ENCODE measurements around the gene NUCKS1. TPM values are rescaled to one million over a fixed set of nuclear protein-coding genes. Genes with fewer than 3 reads are reported as not detected.

NUCKS1 gene
- total RNA-seq, 2 experiments from 2014 or later: 145 to 177 TPM

DNA sequence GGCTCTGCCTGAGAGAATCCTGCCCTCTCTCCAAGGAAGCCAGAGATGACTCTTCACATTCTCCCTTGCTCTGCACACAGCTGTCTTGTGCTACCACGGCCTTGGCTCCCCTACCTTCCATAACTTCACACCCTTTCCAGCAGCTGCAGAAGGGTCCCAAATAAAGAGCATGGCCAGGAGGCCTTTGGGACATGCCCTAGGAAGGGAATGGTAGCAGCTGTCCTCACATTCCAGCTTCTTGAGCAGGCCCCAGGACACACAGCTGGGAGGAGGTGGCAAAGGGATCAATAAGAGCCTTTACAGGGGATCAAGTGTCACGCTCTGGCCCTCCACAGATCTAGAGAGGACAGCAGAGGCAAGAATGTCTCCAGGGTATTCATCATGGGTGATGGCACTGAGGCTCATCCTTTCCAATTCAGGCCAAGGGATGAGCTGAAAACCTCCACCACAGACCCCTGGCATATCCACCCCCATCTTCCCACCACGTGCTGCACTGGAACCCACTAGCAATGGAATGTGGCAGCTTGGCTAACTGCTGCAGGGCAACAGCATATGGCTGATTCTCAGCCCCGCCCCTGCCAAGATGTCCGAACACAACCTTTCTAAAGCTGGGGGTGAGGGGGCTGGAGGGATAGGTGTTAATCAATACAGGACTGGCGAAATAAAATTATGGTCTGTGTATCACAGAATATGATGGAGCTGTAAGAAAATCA lies 43.1 kb upstream of the NUCKS1 start:
- DNase-seq (no peak), ATAC-seq (no peak)
- no peak overlapping the region for H3K27ac Mint-ChIP-seq
- intact Hi-C loops (cut with micrococcal nuclease): loop anchor here (5.0 kb wide), 1 partner anchor 114 kb away; no protein-coding TSS in a partner anchor
- no peaks in the 10 kb centered on the region for H3K9me3 Mint-ChIP-seq
- CTCF ChIA-PET: interaction anchor here (0.9 to 6.9 kb wide), 12 partner anchors 12 to 325 kb away, joined by 3 to 145 read pairs (median 6); partner anchors contain the start of gene AVPR1B
- TF ChIP-seq, protein P1, sequence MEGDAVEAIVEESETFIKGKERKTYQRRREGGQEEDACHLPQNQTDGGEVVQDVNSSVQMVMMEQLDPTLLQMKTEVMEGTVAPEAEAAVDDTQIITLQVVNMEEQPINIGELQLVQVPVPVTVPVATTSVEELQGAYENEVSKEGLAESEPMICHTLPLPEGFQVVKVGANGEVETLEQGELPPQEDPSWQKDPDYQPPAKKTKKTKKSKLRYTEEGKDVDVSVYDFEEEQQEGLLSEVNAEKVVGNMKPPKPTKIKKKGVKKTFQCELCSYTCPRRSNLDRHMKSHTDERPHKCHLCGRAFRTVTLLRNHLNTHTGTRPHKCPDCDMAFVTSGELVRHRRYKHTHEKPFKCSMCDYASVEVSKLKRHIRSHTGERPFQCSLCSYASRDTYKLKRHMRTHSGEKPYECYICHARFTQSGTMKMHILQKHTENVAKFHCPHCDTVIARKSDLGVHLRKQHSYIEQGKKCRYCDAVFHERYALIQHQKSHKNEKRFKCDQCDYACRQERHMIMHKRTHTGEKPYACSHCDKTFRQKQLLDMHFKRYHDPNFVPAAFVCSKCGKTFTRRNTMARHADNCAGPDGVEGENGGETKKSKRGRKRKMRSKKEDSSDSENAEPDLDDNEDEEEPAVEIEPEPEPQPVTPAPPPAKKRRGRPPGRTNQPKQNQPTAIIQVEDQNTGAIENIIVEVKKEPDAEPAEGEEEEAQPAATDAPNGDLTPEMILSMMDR (IDR thresholded peaks at IDR 0.05): no peak
- no peaks in the 10 kb centered on the region for H3K4me1 Mint-ChIP-seq (ENCODE audit: low read depth)
- POLR2A ChIA-PET: interaction anchor here (1.2 to 2.7 kb wide), 2 partner anchors 21 to 184 kb away, joined by 3 to 6 read pairs; no protein-coding TSS in a partner anchor
- H3K4me3 Mint-ChIP-seq: no peak overlapping the region
- H3K27me3 Mint-ChIP-seq: no peaks in the 10 kb centered on the region
- H3K36me3 Mint-ChIP-seq (ENCODE audit: low read depth): peaks cover 12% of the 10 kb centered on the region

DNA sequence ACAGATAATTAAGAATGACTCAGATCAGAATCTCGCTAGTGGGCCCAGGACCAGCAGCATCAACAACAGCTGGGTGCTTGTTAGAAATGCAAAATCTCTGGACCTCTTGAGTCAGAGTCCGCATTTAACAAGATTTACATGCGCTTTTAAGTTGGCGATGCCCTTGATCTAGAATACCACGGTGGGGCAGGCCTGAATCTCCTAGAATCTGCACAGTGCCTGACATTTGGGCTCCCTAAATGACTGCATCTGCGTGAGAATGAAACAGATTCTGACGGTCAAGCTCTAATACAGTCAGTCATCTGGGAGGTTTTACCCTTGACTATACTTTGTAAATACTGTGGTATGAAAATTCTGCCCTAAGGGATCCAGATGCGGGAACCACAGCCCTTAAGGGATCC lies 42.5 kb upstream of the NUCKS1 start:
- ATAC-seq: no peak
- Mint-ChIP-seq H3K36me3 (ENCODE audit: low read depth) (peaks cover 12% of the 10 kb centered on the region), H3K4me3 (no peak overlapping the region), H3K27me3 (no peaks in the 10 kb centered on the region), H3K4me1 (ENCODE audit: low read depth) (no peaks in the 10 kb centered on the region), H3K27ac (no peak overlapping the region), H3K9me3 (no peaks in the 10 kb centered on the region)
- POLR2A ChIA-PET: interaction anchor here (1.2 to 2.7 kb wide), 3 partner anchors 8 to 185 kb away, joined by 3 to 6 read pairs (median 4); no protein-coding TSS in a partner anchor
- no peak for DNase-seq
- TF ChIP-seq, protein P1 (IDR thresholded peaks at IDR 0.05): no peak
- intact Hi-C loops (cut with micrococcal nuclease): loop anchor here (5.0 kb wide), 1 partner anchor 115 kb away; no protein-coding TSS in a partner anchor
- CTCF ChIA-PET: interaction anchor here (0.7 to 6.9 kb wide), 37 partner anchors 7 to 325 kb away, joined by 3 to 145 read pairs (median 4); partner anchors contain the start of gene AVPR1B

DNA sequence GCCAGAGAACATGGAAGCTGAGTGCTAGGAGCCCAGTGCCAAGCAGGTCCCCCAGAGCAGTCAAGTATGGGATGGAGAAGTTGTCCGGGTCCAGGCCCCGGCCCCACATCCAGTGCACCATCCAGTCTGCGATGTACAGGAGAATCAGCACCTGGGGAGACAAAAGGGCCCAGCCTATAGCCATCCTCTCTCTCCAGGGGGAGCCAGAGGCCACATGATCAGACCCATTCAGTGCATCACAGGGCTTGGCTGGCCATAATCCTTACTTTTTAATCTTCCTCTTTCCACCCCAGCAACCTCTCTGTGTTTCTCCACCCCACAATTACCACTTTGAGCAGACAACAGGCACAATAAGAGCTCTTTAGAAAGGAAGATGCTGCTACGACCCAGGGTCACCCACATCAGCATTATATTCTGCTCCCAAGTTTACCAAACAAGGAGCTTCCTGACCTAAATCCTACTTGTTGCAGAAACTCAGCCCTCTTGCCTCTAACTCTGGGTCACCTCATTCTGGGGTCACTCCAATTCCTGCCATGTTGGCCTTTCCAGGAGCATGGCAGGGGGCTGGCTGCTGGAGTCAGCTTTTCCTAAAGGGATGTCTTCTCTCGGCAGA lies 41.7 kb upstream of the NUCKS1 start:
- Mint-ChIP-seq H3K27me3 (no peaks in the 10 kb centered on the region), H3K27ac (no peak overlapping the region), H3K4me1 (ENCODE audit: low read depth) (no peaks in the 10 kb centered on the region), H3K36me3 (ENCODE audit: low read depth) (peaks cover 12% of the 10 kb centered on the region), H3K4me3 (no peak overlapping the region), H3K9me3 (no peaks in the 10 kb centered on the region)
- CTCF ChIA-PET: interaction anchor here (0.6 to 6.9 kb wide), 44 partner anchors 8 to 326 kb away, joined by 3 to 145 read pairs (median 4); partner anchors contain the start of genes AVPR1B and SLC41A1
- POLR2A ChIA-PET: interaction anchor here (0.5 to 2.7 kb wide), 3 partner anchors 9 to 1280 kb away, joined by 3 to 6 read pairs (median 4); no protein-coding TSS in a partner anchor
- ATAC-seq: peak; percentile 95
- TF ChIP-seq, protein P1 (IDR thresholded peaks at IDR 0.05): peak; percentile 87
- intact Hi-C loops (cut with micrococcal nuclease): loop anchor here (2.0 to 5.0 kb wide), 2 partner anchors 116 to 185 kb away; no protein-coding TSS in a partner anchor
- DNase-seq: peak; percentile 77

DNA sequence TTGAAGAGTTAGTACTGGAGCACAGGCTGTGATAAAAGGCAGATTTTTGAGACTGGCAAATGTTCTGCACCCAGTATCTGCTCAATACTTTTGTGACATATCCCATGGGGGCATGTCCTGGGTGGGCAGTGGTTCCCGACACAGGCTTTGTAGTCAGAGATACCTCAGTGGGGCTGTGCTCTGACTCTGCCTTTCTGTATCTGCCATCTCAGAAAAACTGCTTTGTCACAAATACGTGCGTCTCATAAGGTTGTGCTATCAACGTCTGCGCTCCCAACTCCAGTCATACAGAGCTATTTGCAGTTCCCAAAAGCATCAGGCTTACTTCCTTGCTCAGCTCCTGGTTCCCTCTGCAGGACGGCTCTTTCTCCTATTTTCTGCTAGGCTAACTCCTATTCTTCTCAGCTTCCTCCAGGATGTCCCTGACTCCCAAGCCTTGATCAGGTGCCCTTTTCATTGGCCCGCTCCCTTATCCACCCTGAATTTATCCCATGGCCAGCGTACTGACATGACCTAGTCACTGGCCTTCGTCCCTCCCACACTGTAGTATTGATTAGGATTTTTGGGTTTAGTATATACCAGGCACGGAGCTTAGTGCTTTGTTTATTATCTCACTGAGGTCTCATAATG lies 37.4 kb upstream of the NUCKS1 start:
- Mint-ChIP-seq H3K9me3 (no peaks in the 10 kb centered on the region), H3K4me3 (no peak overlapping the region), H3K27me3 (no peaks in the 10 kb centered on the region), H3K36me3 (ENCODE audit: low read depth) (peaks cover 5% of the 10 kb centered on the region), H3K4me1 (ENCODE audit: low read depth) (peaks cover 7% of the 10 kb centered on the region), H3K27ac (no peak overlapping the region)
- no peak for ATAC-seq
- TF ChIP-seq, protein P1 (IDR thresholded peaks at IDR 0.05): no peak
- POLR2A ChIA-PET: interaction anchor here (1.0 to 1.5 kb wide), 3 partner anchors 13 to 22 kb away, joined by 3 to 6 read pairs (median 3); no protein-coding TSS in a partner anchor
- intact Hi-C loops (cut with micrococcal nuclease): no loop called here
- CTCF ChIA-PET: interaction anchor here (1.5 to 2.9 kb wide), 2 partner anchors 121 to 190 kb away, joined by 3 to 15 read pairs; no protein-coding TSS in a partner anchor
- no peak for DNase-seq
